ENCODE measurements around the gene OR8D2. TPM values are rescaled to one million over a fixed set of nuclear protein-coding genes. Genes with fewer than 3 reads are reported as not detected.
"Not testable (repeated sequence)": the region's sequence is repeated elsewhere in the genome, so short reads cannot be mapped to it uniquely, and the experiment has no call there.

OR8D2 gene
- total RNA-seq, 2 donors from 2014 or later, result not detected

DNA sequence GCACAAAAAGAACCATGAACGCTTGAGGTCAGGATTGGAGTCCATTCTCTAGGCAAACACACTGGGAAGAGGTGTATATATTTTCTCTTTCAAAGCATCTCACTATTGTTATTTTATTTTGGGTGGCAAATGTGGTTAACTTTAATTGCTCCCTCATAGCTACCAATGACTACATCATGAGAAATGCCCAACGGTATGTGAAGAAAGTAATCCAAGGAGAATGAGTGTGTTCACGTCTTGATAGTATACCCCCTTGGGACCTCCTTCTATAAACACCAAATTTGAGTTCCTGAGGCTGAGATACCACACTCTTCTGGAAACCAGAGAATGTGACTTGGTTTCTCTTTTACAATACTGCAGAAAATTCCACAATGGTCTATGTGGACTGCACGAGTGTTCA is 22.1 kb downstream of the OR8D2 start:
- ATAC-seq (no peak), DNase-seq (no peak)
- intact Hi-C loops (cut with DNase I, micrococcal nuclease), result no loop called here

DNA sequence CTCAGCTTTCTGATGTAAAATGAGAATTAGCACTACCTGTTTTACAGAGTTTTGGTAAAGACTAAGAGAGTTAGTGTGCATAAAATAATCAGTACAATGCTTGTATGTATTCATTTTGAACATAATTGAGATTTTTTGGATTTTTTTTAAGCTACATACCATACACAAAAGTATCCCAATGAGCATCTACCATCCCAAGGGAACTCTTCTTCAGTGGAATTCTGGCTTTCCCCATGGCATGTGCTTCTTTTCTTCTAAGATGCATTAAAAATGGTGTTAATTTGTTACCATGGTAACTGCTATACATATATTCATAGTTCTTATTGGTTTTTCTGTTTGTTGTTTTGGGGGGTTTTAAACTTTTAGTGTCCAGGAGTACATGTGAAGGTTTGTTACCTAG is 24.0 kb downstream of the OR8D2 start:
- intact Hi-C loops (cut with DNase I, micrococcal nuclease), result no loop called here
- no peak for ATAC-seq

GRCh38 chr11:124294687-124295086 is 25.3 kb downstream of the OR8D2 start:
- ATAC-seq (no peak), DNase-seq (no peak)
- intact Hi-C loops (cut with DNase I, micrococcal nuclease), result no loop called here

More for the DNA sequence above, 24.0 kb downstream of the OR8D2 start:
- no peak for DNase-seq

GRCh38 chr11:124285610-124286344 is 34.2 kb downstream of the OR8D2 start:
- no peak for DNase-seq
- ATAC-seq, result no peak
- intact Hi-C loops (cut with DNase I, micrococcal nuclease), result no loop called here

- ATAC-seq, result no peak
- no peak for DNase-seq
- intact Hi-C loops (cut with DNase I, micrococcal nuclease), result no loop called here
Observed at GRCh38 chr11:124278261-124278660, 41.7 kb downstream of the OR8D2 start.

- DNase-seq, result no peak
- intact Hi-C loops (cut with DNase I, micrococcal nuclease), result no loop called here
- peak; percentile 63 for ATAC-seq
Observed at GRCh38 chr11:124277804-124278203, 42.2 kb downstream of the OR8D2 start.

DNA sequence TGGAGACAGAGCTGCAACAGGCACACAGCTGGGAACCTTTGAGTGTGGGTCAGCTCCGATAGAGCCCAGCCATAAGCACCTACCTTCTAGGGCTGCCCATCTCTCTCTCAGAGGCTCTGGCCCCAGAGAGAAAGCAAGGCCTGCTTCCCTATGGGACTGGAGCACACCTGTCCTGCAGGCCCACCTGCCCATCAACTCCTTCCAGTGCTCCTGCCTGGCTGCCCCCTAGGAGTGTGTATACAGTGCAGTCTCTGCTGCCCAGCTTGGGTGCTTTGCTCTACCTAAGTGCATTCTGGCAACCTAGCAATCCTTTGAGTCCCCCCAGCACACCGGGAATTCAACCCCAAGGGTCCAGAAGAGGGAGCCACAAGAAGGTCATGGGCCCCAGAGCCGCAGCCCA is 42.8 kb downstream of the OR8D2 start:
- ATAC-seq, result no peak
- no peak for DNase-seq
- intact Hi-C loops (cut with DNase I, micrococcal nuclease), result no loop called here

DNA sequence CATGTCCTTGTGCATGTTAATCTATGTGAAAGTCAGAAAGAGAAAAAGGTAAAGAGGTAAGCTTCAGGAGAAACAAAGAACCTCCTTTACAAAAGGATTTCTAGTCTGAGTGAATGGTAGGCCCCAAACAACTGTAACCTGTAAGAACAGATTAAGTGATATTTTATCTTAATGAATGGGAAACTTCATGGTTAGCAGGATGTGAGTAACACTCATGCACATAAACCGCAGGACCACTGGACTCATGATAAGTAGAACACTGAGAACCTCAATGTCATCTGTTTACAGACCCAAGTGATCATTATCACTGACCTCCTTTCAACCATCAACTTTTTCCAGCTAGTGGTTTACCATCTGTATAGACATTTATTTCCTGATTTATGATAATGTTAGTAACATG is 43.9 kb downstream of the OR8D2 start:
- ATAC-seq (no peak), DNase-seq (no peak)
- intact Hi-C loops (cut with DNase I, micrococcal nuclease), result no loop called here

DNA sequence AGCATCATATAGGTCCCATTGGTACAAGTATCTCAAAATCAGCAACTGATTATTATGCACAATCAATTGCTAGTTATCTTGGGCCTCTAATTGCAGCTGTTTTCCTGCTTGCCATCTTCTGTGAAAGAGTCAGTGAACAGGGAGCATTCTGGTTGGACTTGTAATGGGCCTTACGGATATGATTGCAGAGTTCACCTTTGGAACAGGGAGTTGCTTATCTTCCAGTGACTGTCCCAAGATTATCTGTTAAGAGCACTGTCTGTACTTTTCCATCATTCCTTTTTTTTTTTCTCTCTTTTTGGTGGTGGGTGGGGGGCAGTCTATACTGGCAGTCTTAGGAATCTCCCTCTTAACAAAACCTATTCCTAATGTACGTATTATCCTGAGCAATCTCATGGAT is 46.0 kb downstream of the OR8D2 start:
- ATAC-seq (peak; percentile 93), DNase-seq (no peak)
- intact Hi-C loops (cut with DNase I, micrococcal nuclease), result no loop called here

GRCh38 chr11:124270886-124271285 is 49.1 kb downstream of the OR8D2 start:
- peak; percentile 58 for ATAC-seq
- peak in 1 of 2 donors; percentile 19 for DNase-seq
- intact Hi-C loops (cut with DNase I, micrococcal nuclease), result not testable (repeated sequence)

Other genes with a start within 250 kb of the OR8D2 start
- 10 to 100 TPM; 48.8 to 59.8 TPM for gene VWA5A, start 204.7 kb downstream of the OR8D2 start, total RNA-seq
- gene OR10D3, start 136.9 kb downstream of the OR8D2 start, total RNA-seq, result not detected
- not detected for gene OR8G1, start 79.1 kb downstream of the OR8D2 start, total RNA-seq
- gene OR8G5, start 63.8 kb downstream of the OR8D2 start, total RNA-seq, result not detected
- gene OR8D1, start 6.2 kb downstream of the OR8D2 start, total RNA-seq, result not detected
- not detected for gene OR8B2, start 64.3 kb upstream of the OR8D2 start, total RNA-seq
- not detected for gene OR8B3, start 78.8 kb upstream of the OR8D2 start, total RNA-seq
- not detected for gene OR8B4, start 104.7 kb upstream of the OR8D2 start, total RNA-seq
- not detected for gene OR8B8, start 125.5 kb upstream of the OR8D2 start, total RNA-seq
- gene OR8B12, start 223.5 kb upstream of the OR8D2 start, total RNA-seq, result not detected
- gene OR8A1, start 249.8 kb upstream of the OR8D2 start, total RNA-seq, result not detected

All from left colon (tissue), 2 donors.